Trophoblast cell (in vitro differentiated cells and primary cell): Measurements from ENCODE around the gene TMEM259.

Experiments used
- DNase-seq, 2 donors: peaks; one replicate each; pipeline ENCODE4 v3.0.0-alpha.2; 2016
- H2AFZ ChIP-seq: 2 replicates; pipeline ENCODE4 v1.6.1; 2013; ENCODE audit warnings: low read length, moderate library complexity, mild to moderate bottlenecking; ENCODE audit not compliant: insufficient read depth, poor library complexity
- H2AK5ac ChIP-seq: 2 replicates; pipeline ENCODE4 v1.6.1; 2013; ENCODE audit warnings: mild to moderate bottlenecking, low read length
- H2BK120ac ChIP-seq: 2 replicates; pipeline ENCODE4 v1.6.1; 2013; ENCODE audit warnings: low read length, mild to moderate bottlenecking, moderate library complexity; ENCODE audit not compliant: insufficient read depth, poor library complexity
- H2BK12ac ChIP-seq: 2 replicates; pipeline ENCODE4 v1.6.1; 2013; ENCODE audit warnings: mild to moderate bottlenecking, low read length, moderate library complexity
- H2BK5ac ChIP-seq: 2 replicates; pipeline ENCODE4 v1.6.1; 2013; ENCODE audit warnings: low read length, low read depth, moderate library complexity, mild to moderate bottlenecking; ENCODE audit not compliant: poor library complexity
- H3K14ac ChIP-seq: 2 replicates; pipeline ENCODE4 v1.6.1; 2013; ENCODE audit warnings: mild to moderate bottlenecking, low read length
- H3K18ac ChIP-seq: 2 replicates; pipeline ENCODE4 v1.6.1; 2013; ENCODE audit warnings: mild to moderate bottlenecking, low read length
- H3K23ac ChIP-seq: 2 replicates; pipeline ENCODE4 v1.6.1; 2013; ENCODE audit warnings: low read length
- H3K27ac ChIP-seq: 2 replicates; pipeline ENCODE4 v1.5.1; 2013; ENCODE audit warnings: low read depth, mild to moderate bottlenecking, inconsistent platforms, low read length, moderate library complexity
- H3K27me3 ChIP-seq: 2 replicates; pipeline ENCODE4 v1.6.1; 2013; ENCODE audit warnings: inconsistent platforms, mild to moderate bottlenecking, low read length, moderate library complexity; ENCODE audit not compliant: insufficient read depth
- H3K36me3 ChIP-seq, 2 experiments: 1 replicate in 1 of 2; 2 replicates in 1 of 2; pipeline ENCODE4 v1.6.1; 2013; ENCODE audit warnings: low read length in 2 of 2, mild to moderate bottlenecking in 2 of 2, moderate library complexity in 1 of 2; ENCODE audit not compliant: insufficient read depth in 2 of 2, control insufficient read depth in 1 of 2
- H3K4ac ChIP-seq: 2 replicates; pipeline ENCODE4 v1.6.1; 2013; ENCODE audit warnings: low read depth, mild to moderate bottlenecking, low read length, moderate library complexity
- H3K4me1 ChIP-seq, 2 experiments: 1 replicate in 1 of 2; 2 replicates in 1 of 2; pipeline ENCODE4 v1.6.1; 2013; ENCODE audit warnings: low read length in 2 of 2, mild to moderate bottlenecking in 2 of 2, moderate library complexity in 1 of 2; ENCODE audit not compliant: insufficient read depth in 2 of 2, control insufficient read depth in 1 of 2
- H3K4me2 ChIP-seq: 2 replicates; pipeline ENCODE4 v1.6.1; 2013; ENCODE audit warnings: inconsistent platforms, mild to moderate bottlenecking, low read length, moderate library complexity
- H3K4me3 ChIP-seq: 2 replicates; pipeline ENCODE4 v1.5.1; 2013; ENCODE audit warnings: mild to moderate bottlenecking, low read depth, low read length, inconsistent platforms
- H3K79me1 ChIP-seq: one replicate; pipeline ENCODE4 v1.6.1; 2013; ENCODE audit warnings: low read length
- H3K79me2 ChIP-seq: 2 replicates; pipeline ENCODE4 v1.6.1; 2013; ENCODE audit warnings: low read length, mild to moderate bottlenecking; ENCODE audit not compliant: control insufficient read depth, insufficient read depth, poor library complexity
- H3K9ac ChIP-seq: 2 replicates; pipeline ENCODE4 v1.6.1; 2013; ENCODE audit warnings: mild to moderate bottlenecking, low read length
- H3K9me3 ChIP-seq: 2 replicates; pipeline ENCODE4 v1.6.1; 2013; ENCODE audit warnings: low read depth, mild to moderate bottlenecking, control low read depth, inconsistent platforms, low read length; ENCODE audit not compliant: insufficient read depth
- H4K12ac ChIP-seq: 2 replicates; pipeline ENCODE4 v1.6.1; 2013; ENCODE audit warnings: low read depth, mild to moderate bottlenecking, low read length, moderate library complexity
- H4K8ac ChIP-seq: 2 replicates; pipeline ENCODE4 v1.6.1; 2013; ENCODE audit warnings: low read depth, mild to moderate bottlenecking, low read length, moderate library complexity
- H4K91ac ChIP-seq: one replicate; pipeline ENCODE4 v1.6.1; 2013; ENCODE audit warnings: low read depth, mild to moderate bottlenecking, low read length, moderate library complexity
- WGBS: extraction: QIAGEN DNeasy Blood & Tissue Kit; methylation state at CpG from one replicate; pipeline ENCODE4 v1.1.7; 2013; ENCODE audit warnings: missing lambda C conversion rate; ENCODE audit not compliant: insufficient read length, insufficient coverage; ENCODE audit errors: extremely low coverage; 5-methylcytosine and 5-hydroxymethylcytosine counted together

The TMEM259 gene

DNA sequence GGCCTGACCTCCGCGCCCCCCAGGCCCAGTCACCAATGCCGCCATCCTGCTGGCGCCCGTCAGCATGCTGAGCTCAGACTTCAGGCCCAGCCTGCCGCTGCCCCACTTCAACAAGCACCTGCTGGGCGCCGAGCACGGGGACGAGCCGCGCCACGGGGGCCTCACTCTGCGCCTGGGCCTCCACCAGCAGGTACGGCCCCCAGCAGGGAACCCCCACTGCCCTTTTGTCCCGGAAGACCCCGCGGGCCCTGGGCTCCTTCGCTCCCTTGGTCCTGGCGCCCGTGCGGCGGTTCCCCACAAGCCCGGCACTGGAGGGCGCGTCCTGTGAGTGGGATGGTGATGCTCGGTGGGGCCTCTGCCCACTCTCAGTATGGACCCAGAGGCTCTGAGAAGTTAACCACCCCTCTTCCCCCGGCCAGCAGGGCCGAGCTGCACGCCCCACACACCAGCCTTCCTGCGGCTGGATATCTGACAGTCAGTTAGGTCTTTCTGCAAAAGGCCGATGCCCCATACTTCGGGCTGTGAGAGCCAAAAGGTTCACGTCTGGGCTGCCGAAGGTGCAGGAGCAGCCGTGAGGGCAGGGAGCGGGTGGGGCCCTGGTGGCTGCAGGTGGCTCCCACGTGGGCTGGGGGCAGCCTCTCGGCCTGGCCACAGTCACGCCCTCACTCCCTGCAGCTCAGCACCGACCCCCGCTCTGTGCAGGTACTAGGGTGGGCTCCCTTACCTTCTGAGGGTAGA lies 28.8 kb downstream of the TMEM259 start:
- H2BK12ac ChIP-seq: peak overlapping the region; percentile 48
- no peak overlapping the region for H3K23ac ChIP-seq
- H3K14ac ChIP-seq: no peak overlapping the region
- H3K4me2 ChIP-seq: no peak overlapping the region
- no peak overlapping the region for H2AK5ac ChIP-seq
- H4K91ac ChIP-seq: no peak overlapping the region
- peaks cover 55 to 61% of the 10 kb centered on the region in 2 experiments for H3K36me3 ChIP-seq
- H3K27me3 ChIP-seq: no peaks in the 10 kb centered on the region
- peaks cover 23 to 26% of the 10 kb centered on the region in 2 experiments for H3K4me1 ChIP-seq
- no peak overlapping the region for H3K4ac ChIP-seq
- H3K79me1 ChIP-seq: peaks cover 9% of the 10 kb centered on the region
- peaks cover 5% of the 10 kb centered on the region for H3K9me3 ChIP-seq
- no peaks in the 10 kb centered on the region for H3K79me2 ChIP-seq
- H4K12ac ChIP-seq: no peak overlapping the region
- no peak overlapping the region for H4K8ac ChIP-seq
- no peak overlapping the region for H3K4me3 ChIP-seq
- H3K27ac ChIP-seq: no peak overlapping the region
- no peak overlapping the region for H2BK5ac ChIP-seq
- DNase-seq: no peak
- H3K9ac ChIP-seq: no peak overlapping the region
- no CpG with 5 or more reads among the region's 42 CpGs for WGBS
- H2BK120ac ChIP-seq: no peak overlapping the region
- H3K18ac ChIP-seq: no peak overlapping the region
- no peak overlapping the region for H2AFZ ChIP-seq

DNA sequence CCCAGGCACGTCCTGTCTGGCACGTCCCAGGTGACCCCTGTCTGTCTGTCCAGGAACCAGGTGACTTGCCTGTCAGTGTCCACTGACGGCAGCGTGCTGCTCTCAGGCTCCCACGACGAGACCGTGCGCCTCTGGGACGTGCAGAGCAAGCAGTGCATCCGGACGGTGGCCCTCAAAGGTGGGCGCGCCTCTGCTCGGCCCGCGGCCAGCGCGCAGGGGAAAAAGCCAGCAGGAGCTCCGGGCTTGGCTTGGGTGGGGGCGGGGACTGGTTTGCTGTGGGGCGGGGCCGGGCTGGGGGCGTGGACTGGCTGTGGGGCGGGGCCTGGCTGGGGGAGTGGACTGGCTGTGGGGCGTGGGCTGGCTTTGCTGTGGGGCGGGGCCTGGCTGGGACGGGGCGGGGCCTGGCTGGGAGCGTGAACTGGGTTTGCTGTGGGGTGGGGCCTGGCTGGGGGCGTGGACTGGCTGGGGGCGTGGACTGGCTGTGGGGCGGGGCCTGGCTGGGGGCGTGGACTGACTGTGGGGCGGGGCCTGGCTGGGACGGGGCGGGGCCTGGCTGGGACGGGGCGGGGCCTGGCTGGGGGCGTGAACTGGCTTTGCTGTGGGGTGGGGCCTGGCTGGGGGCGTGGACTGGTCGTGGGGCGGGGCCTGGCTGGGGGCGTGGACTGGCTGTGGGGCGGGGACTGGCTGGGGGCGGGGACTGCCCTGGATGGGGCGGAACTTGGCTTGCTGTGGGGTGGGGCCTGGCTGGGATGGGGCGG lies 29.6 kb downstream of the TMEM259 start:
- WGBS: no CpG with 5 or more reads among the region's 47 CpGs
- no peak overlapping the region for H4K91ac ChIP-seq
- H3K9ac ChIP-seq: no peak overlapping the region

DNA sequence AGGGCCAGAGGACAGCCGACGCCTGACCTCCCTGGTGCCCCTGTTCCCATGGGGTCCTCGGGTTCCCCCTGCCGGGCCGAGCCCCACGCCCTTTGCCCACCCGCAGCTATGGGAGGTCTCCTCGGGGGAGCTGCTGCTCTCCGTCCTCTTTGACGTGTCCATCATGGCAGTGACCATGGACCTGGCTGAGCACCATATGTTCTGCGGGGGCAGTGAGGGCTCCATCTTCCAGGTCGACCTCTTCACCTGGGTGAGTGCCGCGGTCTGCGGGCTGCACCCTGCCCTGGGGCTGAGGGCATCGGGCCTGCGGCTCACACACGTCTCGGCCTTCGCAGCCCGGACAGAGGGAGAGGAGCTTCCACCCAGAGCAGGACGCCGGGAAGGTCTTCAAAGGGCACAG lies 30.2 kb downstream of the TMEM259 start:
- no peak overlapping the region for H3K23ac ChIP-seq
- no peak overlapping the region for H2BK5ac ChIP-seq
- H3K36me3 ChIP-seq: peaks cover 68 to 75% of the 10 kb centered on the region in 2 experiments
- no peak overlapping the region for H3K4me2 ChIP-seq
- H2BK12ac ChIP-seq: no peak overlapping the region
- WGBS: no CpG with 5 or more reads among the region's 23 CpGs
- peaks cover 15 to 17% of the 10 kb centered on the region in 2 experiments for H3K4me1 ChIP-seq
- H4K91ac ChIP-seq: no peak overlapping the region
- H4K8ac ChIP-seq: no peak overlapping the region
- no peak for DNase-seq
- peaks cover 6% of the 10 kb centered on the region for H3K9me3 ChIP-seq
- H3K79me1 ChIP-seq: peaks cover 9% of the 10 kb centered on the region
- H3K79me2 ChIP-seq: no peaks in the 10 kb centered on the region
- H3K27ac ChIP-seq: no peak overlapping the region
- no peak overlapping the region for H3K14ac ChIP-seq
- H2BK120ac ChIP-seq: no peak overlapping the region
- no peak overlapping the region for H3K18ac ChIP-seq
- no peak overlapping the region for H4K12ac ChIP-seq
- no peaks in the 10 kb centered on the region for H3K27me3 ChIP-seq
- no peak overlapping the region for H2AFZ ChIP-seq
- no peak overlapping the region for H3K9ac ChIP-seq
- H2AK5ac ChIP-seq: no peak overlapping the region
- H3K4me3 ChIP-seq: no peak overlapping the region
- no peak overlapping the region for H3K4ac ChIP-seq

More for the DNA sequence above, 29.6 kb downstream of the TMEM259 start:
- no peak overlapping the region for H3K18ac ChIP-seq
- H3K4ac ChIP-seq: no peak overlapping the region
- H4K12ac ChIP-seq: no peak overlapping the region
- no peak overlapping the region for H2BK120ac ChIP-seq
- no peak overlapping the region for H3K14ac ChIP-seq
- H2AFZ ChIP-seq: no peak overlapping the region
- H3K4me2 ChIP-seq: no peak overlapping the region
- H2BK5ac ChIP-seq: no peak overlapping the region
- peaks cover 21 to 23% of the 10 kb centered on the region in 2 experiments for H3K4me1 ChIP-seq
- no peak overlapping the region for H4K8ac ChIP-seq
- H2AK5ac ChIP-seq: no peak overlapping the region
- no peaks in the 10 kb centered on the region for H3K79me2 ChIP-seq
- peak; percentile 57 to 61 for DNase-seq
- peaks cover 62 to 69% of the 10 kb centered on the region in 2 experiments for H3K36me3 ChIP-seq
- H3K27me3 ChIP-seq: no peaks in the 10 kb centered on the region
- H3K23ac ChIP-seq: no peak overlapping the region
- no peak overlapping the region for H3K4me3 ChIP-seq
- peaks cover 5% of the 10 kb centered on the region for H3K9me3 ChIP-seq
- H3K27ac ChIP-seq: no peak overlapping the region
- no peak overlapping the region for H2BK12ac ChIP-seq
- peaks cover 9% of the 10 kb centered on the region for H3K79me1 ChIP-seq

DNA sequence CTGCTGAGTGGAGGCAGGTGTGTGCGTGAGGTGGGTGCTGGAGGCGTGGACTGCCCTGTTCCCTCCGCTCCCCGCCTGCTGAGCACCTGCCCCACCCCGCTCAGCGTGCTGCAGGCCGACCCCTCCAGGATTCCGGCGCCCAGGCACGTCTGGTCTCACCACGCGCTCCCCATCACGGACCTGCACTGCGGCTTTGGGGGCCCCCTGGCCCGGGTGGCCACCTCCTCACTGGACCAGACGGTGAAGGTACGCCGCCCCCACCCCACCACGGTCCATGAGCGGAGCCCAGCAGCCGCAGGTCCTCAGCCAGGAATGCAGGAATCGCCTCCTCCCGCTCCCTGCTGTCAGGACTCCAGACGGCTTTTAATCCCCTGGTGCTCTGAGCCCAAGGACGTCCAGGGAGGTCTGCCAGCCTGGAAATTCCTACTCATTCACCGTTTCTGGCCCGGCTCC lies 30.8 kb downstream of the TMEM259 start:
- Histone ChIP-seq H2AK5ac (no peak overlapping the region), H2BK120ac (no peak overlapping the region), H3K23ac (no peak overlapping the region), H3K9me3 (peaks cover 4% of the 10 kb centered on the region), H2BK12ac (no peak overlapping the region), H4K91ac (no peak overlapping the region), H3K79me2 (no peaks in the 10 kb centered on the region), H3K27me3 (no peaks in the 10 kb centered on the region), H3K27ac (no peak overlapping the region), H3K4ac (no peak overlapping the region), H2AFZ (no peak overlapping the region), H3K9ac (no peak overlapping the region), H4K12ac (no peak overlapping the region), H4K8ac (no peak overlapping the region), H3K79me1 (peaks cover 9% of the 10 kb centered on the region), H3K4me2 (no peak overlapping the region), H2BK5ac (no peak overlapping the region), H3K18ac (no peak overlapping the region), H3K4me3 (no peak overlapping the region), H3K36me3 (peaks cover 71 to 76% of the 10 kb centered on the region in 2 experiments), H3K14ac (no peak overlapping the region), H3K4me1 (peaks cover 13 to 17% of the 10 kb centered on the region in 2 experiments)
- no CpG with 5 or more reads among the region's 27 CpGs for whole genome bisulfite sequencing
- no peak for DNase-seq
